IMR-90 (cell line): ENCODE data around the gene LPAR5.

ENCODE experiments used
- CEBPB ChIP-seq: IDR thresholded peaks from 2 replicates; pipeline ENCODE4 v1.6.1; 2012; ENCODE audit warnings: low read depth, low read length, improper control_type of control experiment
- CTCF ChIP-seq: conservative IDR thresholded peaks from 2 replicates; pipeline ENCODE4 v1.5.1; 2012; ENCODE audit warnings: mild to moderate bottlenecking, low read depth, low read length, improper control_type of control experiment
- NFE2L2 ChIP-seq: fragments of 150-350 bp; IDR thresholded peaks from 2 replicates; pipeline ENCODE4 v1.6.1; 2016; ENCODE audit warnings: low read depth, mild to moderate bottlenecking, low read length
- POLR2A ChIP-seq: IDR thresholded peaks from 2 replicates; pipeline ENCODE4 v1.6.1; 2012; ENCODE audit warnings: mild to moderate bottlenecking, low read depth, low read length

GRCh38 chr12:6650832-6651231 is 15.1 kb upstream of the LPAR5 start:
- no peak for TF ChIP-seq NFE2L2
- TF ChIP-seq CTCF: no peak
- TF ChIP-seq POLR2A: no peak
- no peak for TF ChIP-seq CEBPB
